Measurements from ENCODE around the gene ENO1.
"Not testable (repeated sequence)": the region's sequence is repeated elsewhere in the genome, so short reads cannot be mapped to it uniquely, and the experiment has no call there.

Gene ENO1

GRCh38 chr1:8910331-8910730, 31.8 kb upstream of the ENO1 start:
- H3K4me3 ChIP-seq (ENCODE audit: low read depth, low read length) = no peak overlapping the region
- H3K27me3 ChIP-seq (ENCODE audit: control insufficient read depth, insufficient read depth, low read length) = no peaks in the 10 kb centered on the region

GRCh38 chr1:8908388-8909151, 30.1 kb upstream of the ENO1 start:
- Histone ChIP-seq H3K27ac (ENCODE audit: low read depth, low read length) (peak overlapping the region; percentile 46), H3K36me3 (ENCODE audit: control insufficient read depth, insufficient read depth, low read length) (no peaks in the 10 kb centered on the region)

More at GRCh38 chr1:8910331-8910730, 31.8 kb upstream of the ENO1 start:
- no peak overlapping the region for H3K9ac ChIP-seq (ENCODE audit: low read depth, low read length)
- peaks cover 2% of the 10 kb centered on the region; the same call in 1 of the 2 replicates for H3K9me3 ChIP-seq (ENCODE audit: control insufficient read depth, insufficient read depth, low read length)
- H3K4me1 ChIP-seq (ENCODE audit: control insufficient read depth, insufficient read depth, low read length) = peaks cover 29% of the 10 kb centered on the region
- no peaks in the 10 kb centered on the region for H3K36me3 ChIP-seq (ENCODE audit: control insufficient read depth, insufficient read depth, low read length)
- no peak overlapping the region for H3K27ac ChIP-seq (ENCODE audit: low read depth, low read length)

GRCh38 chr1:8905582-8906191, 27.2 kb upstream of the ENO1 start:
- H3K27ac ChIP-seq (ENCODE audit: low read depth, low read length) = no peak overlapping the region
- no peak overlapping the region for H3K9ac ChIP-seq (ENCODE audit: low read depth, low read length)
- H3K27me3 ChIP-seq (ENCODE audit: control insufficient read depth, insufficient read depth, low read length) = no peaks in the 10 kb centered on the region
- no peaks in the 10 kb centered on the region for H3K36me3 ChIP-seq (ENCODE audit: control insufficient read depth, insufficient read depth, low read length)
- no peak overlapping the region for H3K4me3 ChIP-seq (ENCODE audit: low read depth, low read length)
- no peaks in the 10 kb centered on the region for H3K9me3 ChIP-seq (ENCODE audit: control insufficient read depth, insufficient read depth, low read length)
- peaks cover 9% of the 10 kb centered on the region for H3K4me1 ChIP-seq (ENCODE audit: control insufficient read depth, insufficient read depth, low read length)

More at GRCh38 chr1:8908388-8909151, 30.1 kb upstream of the ENO1 start:
- Histone ChIP-seq H3K9me3 (ENCODE audit: control insufficient read depth, insufficient read depth, low read length) (peaks cover 2% of the 10 kb centered on the region; the same call in 1 of the 2 replicates), H3K27me3 (ENCODE audit: control insufficient read depth, insufficient read depth, low read length) (no peaks in the 10 kb centered on the region), H3K4me1 (ENCODE audit: control insufficient read depth, insufficient read depth, low read length) (peaks cover 18% of the 10 kb centered on the region), H3K9ac (ENCODE audit: low read depth, low read length) (no peak overlapping the region), H3K4me3 (ENCODE audit: low read depth, low read length) (no peak overlapping the region)

- no peaks in the 10 kb centered on the region for H3K36me3 ChIP-seq (ENCODE audit: control insufficient read depth, insufficient read depth, low read length)
- H3K9ac ChIP-seq (ENCODE audit: low read depth, low read length) = no peak overlapping the region
- H3K4me3 ChIP-seq (ENCODE audit: low read depth, low read length) = no peak overlapping the region
- no peaks in the 10 kb centered on the region for H3K9me3 ChIP-seq (ENCODE audit: control insufficient read depth, insufficient read depth, low read length)
- no peaks in the 10 kb centered on the region for H3K27me3 ChIP-seq (ENCODE audit: control insufficient read depth, insufficient read depth, low read length)
- no peak overlapping the region for H3K27ac ChIP-seq (ENCODE audit: low read depth, low read length)
- peaks cover 9% of the 10 kb centered on the region for H3K4me1 ChIP-seq (ENCODE audit: control insufficient read depth, insufficient read depth, low read length)
Observed at GRCh38 chr1:8903908-8904650, 25.6 kb upstream of the ENO1 start.

- Histone ChIP-seq H3K27me3 (ENCODE audit: control insufficient read depth, insufficient read depth, low read length) (no peaks in the 10 kb centered on the region), H3K36me3 (ENCODE audit: control insufficient read depth, insufficient read depth, low read length) (no peaks in the 10 kb centered on the region), H3K4me3 (ENCODE audit: low read depth, low read length) (no peak overlapping the region), H3K9ac (ENCODE audit: low read depth, low read length) (no peak overlapping the region), H3K4me1 (ENCODE audit: control insufficient read depth, insufficient read depth, low read length) (peaks cover 4% of the 10 kb centered on the region), H3K9me3 (ENCODE audit: control insufficient read depth, insufficient read depth, low read length) (no peaks in the 10 kb centered on the region), H3K27ac (ENCODE audit: low read depth, low read length) (no peak overlapping the region)
Observed at GRCh38 chr1:8903410-8903809, 24.9 kb upstream of the ENO1 start.

GRCh38 chr1:8902765-8903164, 24.3 kb upstream of the ENO1 start:
- H3K9me3 ChIP-seq (ENCODE audit: control insufficient read depth, insufficient read depth, low read length) = no peaks in the 10 kb centered on the region
- H3K9ac ChIP-seq (ENCODE audit: low read depth, low read length) = no peak overlapping the region
- no peak overlapping the region for H3K4me3 ChIP-seq (ENCODE audit: low read depth, low read length)
- no peak overlapping the region for H3K27ac ChIP-seq (ENCODE audit: low read depth, low read length)
- H3K4me1 ChIP-seq (ENCODE audit: control insufficient read depth, insufficient read depth, low read length) = no peaks in the 10 kb centered on the region; the same call in 1 of the 2 replicates
- no peaks in the 10 kb centered on the region for H3K27me3 ChIP-seq (ENCODE audit: control insufficient read depth, insufficient read depth, low read length)
- H3K36me3 ChIP-seq (ENCODE audit: control insufficient read depth, insufficient read depth, low read length) = no peaks in the 10 kb centered on the region

GRCh38 chr1:8900684-8901083, 22.2 kb upstream of the ENO1 start:
- not testable (repeated sequence) for H3K36me3 ChIP-seq (ENCODE audit: control insufficient read depth, insufficient read depth, low read length); H3K27me3 ChIP-seq (ENCODE audit: control insufficient read depth, insufficient read depth, low read length); H3K27ac ChIP-seq (ENCODE audit: low read depth, low read length); H3K9me3 ChIP-seq (ENCODE audit: control insufficient read depth, insufficient read depth, low read length); H3K4me1 ChIP-seq (ENCODE audit: control insufficient read depth, insufficient read depth, low read length); H3K9ac ChIP-seq (ENCODE audit: low read depth, low read length); H3K4me3 ChIP-seq (ENCODE audit: low read depth, low read length)

- Histone ChIP-seq H3K4me1 (ENCODE audit: control insufficient read depth, insufficient read depth, low read length) (no peaks in the 10 kb centered on the region; the same call in 1 of the 2 replicates), H3K27ac (ENCODE audit: low read depth, low read length) (no peak overlapping the region), H3K36me3 (ENCODE audit: control insufficient read depth, insufficient read depth, low read length) (no peaks in the 10 kb centered on the region), H3K4me3 (ENCODE audit: low read depth, low read length) (no peak overlapping the region), H3K9me3 (ENCODE audit: control insufficient read depth, insufficient read depth, low read length) (no peaks in the 10 kb centered on the region), H3K27me3 (ENCODE audit: control insufficient read depth, insufficient read depth, low read length) (no peaks in the 10 kb centered on the region), H3K9ac (ENCODE audit: low read depth, low read length) (no peak overlapping the region)
Observed at GRCh38 chr1:8899046-8899445, 20.6 kb upstream of the ENO1 start.

GRCh38 chr1:8898418-8898817, 19.9 kb upstream of the ENO1 start:
- H3K9ac ChIP-seq (ENCODE audit: low read depth, low read length); H3K36me3 ChIP-seq (ENCODE audit: control insufficient read depth, insufficient read depth, low read length); H3K4me3 ChIP-seq (ENCODE audit: low read depth, low read length); H3K9me3 ChIP-seq (ENCODE audit: control insufficient read depth, insufficient read depth, low read length); H3K27ac ChIP-seq (ENCODE audit: low read depth, low read length); H3K4me1 ChIP-seq (ENCODE audit: control insufficient read depth, insufficient read depth, low read length); H3K27me3 ChIP-seq (ENCODE audit: control insufficient read depth, insufficient read depth, low read length): not testable (repeated sequence)

- not testable (repeated sequence) for H3K27ac ChIP-seq (ENCODE audit: low read depth, low read length); H3K4me1 ChIP-seq (ENCODE audit: control insufficient read depth, insufficient read depth, low read length); H3K36me3 ChIP-seq (ENCODE audit: control insufficient read depth, insufficient read depth, low read length); H3K9me3 ChIP-seq (ENCODE audit: control insufficient read depth, insufficient read depth, low read length); H3K9ac ChIP-seq (ENCODE audit: low read depth, low read length); H3K4me3 ChIP-seq (ENCODE audit: low read depth, low read length); H3K27me3 ChIP-seq (ENCODE audit: control insufficient read depth, insufficient read depth, low read length)
Observed at GRCh38 chr1:8897505-8897904, 19.0 kb upstream of the ENO1 start.

GRCh38 chr1:8896775-8897174, 18.3 kb upstream of the ENO1 start:
- not testable (repeated sequence) for H3K27me3 ChIP-seq (ENCODE audit: control insufficient read depth, insufficient read depth, low read length); H3K9ac ChIP-seq (ENCODE audit: low read depth, low read length); H3K4me3 ChIP-seq (ENCODE audit: low read depth, low read length); H3K4me1 ChIP-seq (ENCODE audit: control insufficient read depth, insufficient read depth, low read length); H3K9me3 ChIP-seq (ENCODE audit: control insufficient read depth, insufficient read depth, low read length); H3K36me3 ChIP-seq (ENCODE audit: control insufficient read depth, insufficient read depth, low read length); H3K27ac ChIP-seq (ENCODE audit: low read depth, low read length)

Data from HUES48 (cell line).